WTC11 (cell line): ENCODE measurements around the gene HOMER2. TPM values are rescaled to one million over a fixed set of nuclear protein-coding genes. Genes with fewer than 3 reads are reported as not detected.

Experiments used
- ATAC-seq: fragments of 200-7000 bp; cut with Tn5 transposase; 2 replicates; pipeline ENCODE4 v1.10.0; 2021; ENCODE audit warnings: mild to moderate bottlenecking, moderate library complexity
- CTCF ChIA-PET: fragments of 300-600 bp; sonication (Branson Sonifier 250); formaldehyde crosslinking; loops from one replicate; lab custom pipeline; 2021; ENCODE audit warnings: antibody characterized with exemption; lab: Charles Lee
- POLR2A ChIA-PET: fragments of 350-600 bp; sonication (Branson Sonifier 250); formaldehyde crosslinking; loops from one replicate; lab custom pipeline; 2021; ENCODE audit warnings: antibody characterized with exemption; lab: Charles Lee
- DNase-seq: peaks from one replicate; pipeline ENCODE4 v3.0.0; 2021; ENCODE audit warnings: low spot score
- H3K27ac Mint-ChIP-seq: 2 replicates; pipeline ENCODE4 v1.8.0; 2021; ENCODE audit warnings: mixed read lengths
- H3K27me3 Mint-ChIP-seq: 2 replicates; pipeline ENCODE4 v1.8.0; 2021; ENCODE audit warnings: low read depth, mild to moderate bottlenecking, moderate library complexity, mixed read lengths
- H3K36me3 Mint-ChIP-seq: 2 replicates; pipeline ENCODE4 v1.8.0; 2021; ENCODE audit warnings: mixed read lengths
- H3K4me1 Mint-ChIP-seq: 2 replicates; pipeline ENCODE4 v1.8.0; 2022; ENCODE audit warnings: mixed read lengths
- H3K4me3 Mint-ChIP-seq: 2 replicates; pipeline ENCODE4 v1.8.0; 2021; ENCODE audit warnings: mild to moderate bottlenecking, moderate library complexity, mixed read lengths
- H3K9me3 Mint-ChIP-seq: 2 replicates; pipeline ENCODE4 v1.8.0; 2021; ENCODE audit warnings: mixed read lengths
- ARID4B ChIP-seq: sonication (generic); formaldehyde crosslinking; IDR thresholded peaks from 2 replicates; pipeline ENCODE4 v1.8.0; 2023; ENCODE audit warnings: missing genetic modification reagents, mild to moderate bottlenecking, borderline replicate concordance
- ATF2 ChIP-seq: sonication (generic); formaldehyde crosslinking; IDR thresholded peaks from 2 replicates; pipeline ENCODE4 v1.8.1; 2022; ENCODE audit warnings: low read depth, missing genetic modification reagents, borderline replicate concordance
- ATF6 ChIP-seq: sonication (generic); formaldehyde crosslinking; IDR thresholded peaks from 2 replicates; pipeline ENCODE4 v1.8.1; 2023; ENCODE audit warnings: mild to moderate bottlenecking, missing genetic modification reagents
- E2F5 ChIP-seq: sonication (generic); formaldehyde crosslinking; IDR thresholded peaks from 2 replicates; pipeline ENCODE4 v1.8.1; 2022; ENCODE audit warnings: mild to moderate bottlenecking, moderate library complexity, missing genetic modification reagents
- EMX1 ChIP-seq: fragments of 250-450 bp; sonication (Bioruptor Pico); IDR thresholded peaks from 2 replicates; pipeline ENCODE4 v1.8.0; 2021; ENCODE audit warnings: mild to moderate bottlenecking
- ERG ChIP-seq: fragments of 250-450 bp; sonication (Bioruptor Pico); IDR thresholded peaks from 2 replicates; pipeline ENCODE4 v1.8.0; 2021; ENCODE audit warnings: mild to moderate bottlenecking
- FOXP1 ChIP-seq: sonication (generic); formaldehyde crosslinking; IDR thresholded peaks from 2 replicates; pipeline ENCODE4 v1.8.0; 2022; ENCODE audit warnings: missing genetic modification reagents, mild to moderate bottlenecking, moderate library complexity, borderline replicate concordance
- FOXP4 ChIP-seq: sonication (generic); formaldehyde crosslinking; IDR thresholded peaks from 2 replicates; pipeline ENCODE4 v1.8.0; 2022; ENCODE audit warnings: mild to moderate bottlenecking, missing genetic modification reagents
- GRHL2 ChIP-seq: fragments of 250-450 bp; sonication (Bioruptor Pico); IDR thresholded peaks from 2 replicates; pipeline ENCODE4 v1.8.0; 2022; ENCODE audit warnings: mild to moderate bottlenecking, moderate library complexity; ENCODE audit not compliant: insufficient replicate concordance, severe bottlenecking
- GTF2I ChIP-seq: fragments of 250-450 bp; sonication (Bioruptor Pico); conservative IDR thresholded peaks from 2 replicates; pipeline ENCODE4 v1.4.0; 2021; ENCODE audit warnings: mild to moderate bottlenecking
- NFATC4 ChIP-seq: fragments of 250-450 bp; sonication (Bioruptor Pico); IDR thresholded peaks from 2 replicates; pipeline ENCODE4 v1.9.0; 2021; ENCODE audit warnings: mild to moderate bottlenecking
- NFE2L1 ChIP-seq: sonication (generic); formaldehyde crosslinking; IDR thresholded peaks from 2 replicates; pipeline ENCODE4 v1.8.1; 2023; ENCODE audit warnings: missing genetic modification reagents
- NFYB ChIP-seq: sonication (generic); formaldehyde crosslinking; conservative IDR thresholded peaks from 2 replicates; pipeline ENCODE4 v1.8.0; 2022; ENCODE audit warnings: low read depth, missing genetic modification reagents
- NR1H2 ChIP-seq: sonication (generic); formaldehyde crosslinking; IDR thresholded peaks from 2 replicates; pipeline ENCODE4 v1.9.0; 2021; ENCODE audit warnings: mild to moderate bottlenecking, moderate library complexity, missing genetic modification reagents
- NR2C2 ChIP-seq: sonication (generic); formaldehyde crosslinking; IDR thresholded peaks from 2 replicates; pipeline ENCODE4 v1.8.0; 2022; ENCODE audit warnings: mild to moderate bottlenecking, missing genetic modification reagents
- PREB ChIP-seq: sonication (generic); formaldehyde crosslinking; IDR thresholded peaks from 2 replicates; pipeline ENCODE4 v1.8.1; 2022; ENCODE audit warnings: mild to moderate bottlenecking, missing genetic modification reagents, moderate library complexity, borderline replicate concordance
- RORB ChIP-seq: fragments of 250-450 bp; sonication (Bioruptor Pico); IDR thresholded peaks from 2 replicates; pipeline ENCODE4 v1.9.0; 2021; ENCODE audit warnings: mild to moderate bottlenecking
- TP53 ChIP-seq: sonication (generic); formaldehyde crosslinking; IDR thresholded peaks from 2 replicates; pipeline ENCODE4 v1.8.1; 2023; ENCODE audit warnings: mild to moderate bottlenecking, missing genetic modification reagents
- ZBTB43 ChIP-seq: sonication (generic); formaldehyde crosslinking; IDR thresholded peaks from 2 replicates; pipeline ENCODE4 v1.8.1; 2023; ENCODE audit warnings: mild to moderate bottlenecking, missing genetic modification reagents
- ZNF219 ChIP-seq: sonication (generic); formaldehyde crosslinking; IDR thresholded peaks from 2 replicates; pipeline ENCODE4 v1.8.0; 2023; ENCODE audit warnings: missing genetic modification reagents, mild to moderate bottlenecking, borderline replicate concordance
- ZNF423 ChIP-seq: fragments of 250-450 bp; sonication (Bioruptor Pico); IDR thresholded peaks from 2 replicates; pipeline ENCODE4 v2.1.2; 2022; ENCODE audit warnings: mild to moderate bottlenecking, moderate library complexity
- total RNA-seq: library from RNA; stranded (reverse); gene quantifications from 3 replicates; pipeline ENCODE4 v1.2.3, GENCODE V29; 2021

The HOMER2 gene
- total RNA-seq, 1 experiment from 2014 or later, result 17.4 TPM

- TF ChIP-seq GRHL2 (CRISPR knock-in tag) (no peak), GTF2I (CRISPR knock-in tag) (no peak), ZNF423 (CRISPR knock-in tag) (no peak), E2F5 (CRISPR knock-in tag) (no peak), ZNF219 (CRISPR knock-in tag) (no peak), NR2C2 (CRISPR knock-in tag) (no peak), TP53 (no peak), NFYB (CRISPR knock-in tag) (no peak), NFATC4 (CRISPR knock-in tag) (no peak), RORB (CRISPR knock-in tag) (no peak)
- TF ChIP-seq, all 79 proteins: peak for 0
Observed at GRCh38 chr15:82909080-82909815, 43.3 kb downstream of the HOMER2 start (continued).

- no peaks in the 10 kb centered on the region; the same call in 1 of the 2 replicates for H3K27me3 Mint-ChIP-seq
- H3K9me3 Mint-ChIP-seq, result peaks cover 19% of the 10 kb centered on the region
- POLR2A ChIA-PET, result no interaction called here
- DNase-seq (no peak), ATAC-seq (no peak)
- H3K27ac Mint-ChIP-seq, result no peak overlapping the region
- peaks cover 5% of the 10 kb centered on the region; the same call in 1 of the 2 replicates for H3K4me1 Mint-ChIP-seq
- H3K4me3 Mint-ChIP-seq, result no peak overlapping the region
- H3K36me3 Mint-ChIP-seq, result peaks cover 9% of the 10 kb centered on the region
- CTCF ChIA-PET, result no interaction called here
- TF ChIP-seq FOXP1 (CRISPR knock-in tag), result no peak
- TF ChIP-seq PREB (CRISPR knock-in tag), result no peak
- no peak for TF ChIP-seq ATF2 (CRISPR knock-in tag)
- TF ChIP-seq EMX1 (CRISPR knock-in tag), result no peak
- no peak for TF ChIP-seq NFE2L1
- TF ChIP-seq FOXP4 (CRISPR knock-in tag), result no peak
- TF ChIP-seq ERG (CRISPR knock-in tag), result no peak
- no peak for TF ChIP-seq NR1H2 (CRISPR knock-in tag)
- no peak for TF ChIP-seq ARID4B (CRISPR knock-in tag)
- TF ChIP-seq ZNF423 (CRISPR knock-in tag), result no peak
- TF ChIP-seq ZBTB43 (CRISPR knock-in tag), result no peak
- TF ChIP-seq ATF6, result no peak
Observed at GRCh38 chr15:82907350-82907749, 45.2 kb downstream of the HOMER2 start.
